Measurements from ENCODE around the gene B3GALNT2.
A peak's percentile ranks its signal among the peaks of the same experiment; 100 is the strongest.

The B3GALNT2 gene

DNA sequence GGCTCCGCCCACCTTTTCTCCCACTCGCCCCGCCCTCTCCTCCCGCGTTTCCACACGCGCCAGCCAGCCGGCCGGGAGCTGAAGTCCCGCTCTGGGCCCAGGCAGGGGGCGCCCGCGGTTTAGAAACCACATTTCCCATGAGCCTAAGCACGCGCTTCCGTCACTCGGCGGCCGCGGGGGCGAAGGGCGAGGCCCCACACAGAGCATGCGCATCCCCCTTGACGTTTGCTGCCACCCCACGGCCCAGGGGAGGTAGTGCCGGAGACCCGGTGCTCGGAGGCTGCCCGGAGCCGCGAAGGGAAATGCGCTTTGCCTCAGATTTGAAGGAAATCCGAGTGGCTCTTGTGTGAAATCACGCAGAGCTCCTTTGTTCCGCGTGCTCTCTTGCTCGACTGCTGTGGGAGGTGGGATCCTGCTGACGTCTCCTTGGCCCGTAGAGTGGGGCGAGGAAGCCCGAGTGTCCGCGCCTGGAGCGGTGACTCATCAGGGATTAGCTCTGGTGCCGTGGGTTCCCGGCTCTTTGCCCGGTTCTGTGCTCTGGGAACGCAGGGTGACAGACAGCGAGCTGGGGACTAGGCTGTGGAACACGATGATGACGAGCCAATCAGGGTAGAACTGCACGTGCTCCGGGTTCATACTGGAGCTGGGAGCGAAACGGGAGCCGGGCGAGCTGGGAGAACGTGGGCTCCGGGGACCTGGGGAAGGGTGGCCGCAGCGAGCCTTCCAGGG is 406 bp upstream of the B3GALNT2 start:
- H3K27ac ChIP-seq (ENCODE audit: low read length), result peak overlapping the region; percentile 89
- H3K9me3 ChIP-seq (replicated peaks; ENCODE audit: insufficient read depth, low read length), result no peaks in the 10 kb centered on the region
- peaks cover 40% of the 10 kb centered on the region for H3K79me2 ChIP-seq (ENCODE audit: low read length)
- DNase-seq, result peak; percentile 100
- H3F3A ChIP-seq (ENCODE audit: insufficient read depth, low read length), result peaks cover 30% of the 10 kb centered on the region
- peak overlapping the region; percentile 63 for H3K4me2 ChIP-seq (ENCODE audit: low read depth, low read length)
- peaks cover 3% of the 10 kb centered on the region; the same call in 1 of the 2 replicates for H4K20me1 ChIP-seq (ENCODE audit: insufficient read depth, low read length)
- H3K36me3 ChIP-seq (replicated peaks; ENCODE audit: insufficient read depth, low read length), result no peaks in the 10 kb centered on the region
- peak overlapping the region; percentile 87 for H3K9ac ChIP-seq (ENCODE audit: low read length)
- H2AFZ ChIP-seq (ENCODE audit: low read length), result peak overlapping the region; percentile 68
- H3K4me3 ChIP-seq (ENCODE audit: low read length), result peak overlapping the region; percentile 77
- no peaks in the 10 kb centered on the region for H3K9me2 ChIP-seq (replicated peaks; ENCODE audit: insufficient read depth, low read length)
- H3K4me1 ChIP-seq (ENCODE audit: low read length), result peaks cover 17% of the 10 kb centered on the region
- TF ChIP-seq, protein P1, sequence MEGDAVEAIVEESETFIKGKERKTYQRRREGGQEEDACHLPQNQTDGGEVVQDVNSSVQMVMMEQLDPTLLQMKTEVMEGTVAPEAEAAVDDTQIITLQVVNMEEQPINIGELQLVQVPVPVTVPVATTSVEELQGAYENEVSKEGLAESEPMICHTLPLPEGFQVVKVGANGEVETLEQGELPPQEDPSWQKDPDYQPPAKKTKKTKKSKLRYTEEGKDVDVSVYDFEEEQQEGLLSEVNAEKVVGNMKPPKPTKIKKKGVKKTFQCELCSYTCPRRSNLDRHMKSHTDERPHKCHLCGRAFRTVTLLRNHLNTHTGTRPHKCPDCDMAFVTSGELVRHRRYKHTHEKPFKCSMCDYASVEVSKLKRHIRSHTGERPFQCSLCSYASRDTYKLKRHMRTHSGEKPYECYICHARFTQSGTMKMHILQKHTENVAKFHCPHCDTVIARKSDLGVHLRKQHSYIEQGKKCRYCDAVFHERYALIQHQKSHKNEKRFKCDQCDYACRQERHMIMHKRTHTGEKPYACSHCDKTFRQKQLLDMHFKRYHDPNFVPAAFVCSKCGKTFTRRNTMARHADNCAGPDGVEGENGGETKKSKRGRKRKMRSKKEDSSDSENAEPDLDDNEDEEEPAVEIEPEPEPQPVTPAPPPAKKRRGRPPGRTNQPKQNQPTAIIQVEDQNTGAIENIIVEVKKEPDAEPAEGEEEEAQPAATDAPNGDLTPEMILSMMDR (IDR thresholded peaks at IDR 0.05; ENCODE audit: low read length), result peak; percentile 95
- TF ChIP-seq EZH2phosphoT487 (IDR thresholded peaks at IDR 0.05; ENCODE audit: low read length), result no peak
- no peaks in the 10 kb centered on the region for H3K27me3 ChIP-seq (replicated peaks; ENCODE audit: insufficient read depth, low read length)

DNA sequence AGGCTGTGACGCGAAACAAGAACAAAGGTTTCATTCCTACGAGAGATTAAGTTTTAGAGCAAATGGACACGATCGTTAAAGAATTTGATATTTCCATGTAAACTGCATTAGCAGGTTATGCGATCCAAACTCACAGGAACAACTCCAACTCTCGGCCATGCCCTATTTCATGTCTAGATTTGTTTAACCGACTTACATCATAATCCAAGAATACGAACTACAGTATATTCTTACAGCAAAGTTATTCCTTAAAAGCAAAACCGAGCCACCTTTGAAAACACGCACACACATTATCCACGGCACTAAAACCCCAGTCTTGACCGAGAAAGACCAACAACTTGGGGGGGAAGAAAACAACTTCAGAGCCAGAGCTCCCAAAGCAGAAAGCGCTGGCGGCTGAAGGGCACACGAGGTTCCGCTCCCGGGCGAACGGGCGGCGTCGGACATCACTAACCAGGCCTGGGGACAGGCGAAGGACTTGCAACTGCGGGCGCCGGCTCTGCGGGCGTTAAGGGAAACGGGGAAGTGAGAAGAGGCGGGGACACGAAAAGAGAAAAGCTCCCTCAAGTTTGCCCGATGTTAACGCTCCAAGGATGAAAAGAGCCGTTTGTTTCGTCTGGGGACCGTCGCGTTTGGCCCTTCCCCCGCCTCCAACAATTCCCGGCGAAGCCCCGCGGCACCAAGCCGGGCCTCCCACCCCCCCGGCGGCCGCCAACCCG is 690 bp downstream of the B3GALNT2 start:
- Histone ChIP-seq H3K4me3 (ENCODE audit: low read length) (peak overlapping the region; percentile 62), H3K36me3 (replicated peaks; ENCODE audit: insufficient read depth, low read length) (no peaks in the 10 kb centered on the region), H3K4me2 (ENCODE audit: low read depth, low read length) (peak overlapping the region; percentile 75), H3F3A (ENCODE audit: insufficient read depth, low read length) (peaks cover 30% of the 10 kb centered on the region), H3K9me3 (replicated peaks; ENCODE audit: insufficient read depth, low read length) (no peaks in the 10 kb centered on the region), H4K20me1 (ENCODE audit: insufficient read depth, low read length) (peaks cover 7% of the 10 kb centered on the region), H3K9me2 (replicated peaks; ENCODE audit: insufficient read depth, low read length) (no peaks in the 10 kb centered on the region), H3K27me3 (replicated peaks; ENCODE audit: insufficient read depth, low read length) (no peaks in the 10 kb centered on the region), H3K9ac (ENCODE audit: low read length) (peak overlapping the region; percentile 52), H2AFZ (ENCODE audit: low read length) (peak overlapping the region; percentile 48), H3K79me2 (ENCODE audit: low read length) (peaks cover 51% of the 10 kb centered on the region), H3K27ac (ENCODE audit: low read length) (peak overlapping the region; percentile 89), H3K4me1 (ENCODE audit: low read length) (peaks cover 17% of the 10 kb centered on the region)
- peak; percentile 69 for DNase-seq
- TF ChIP-seq EZH2phosphoT487 (IDR thresholded peaks at IDR 0.05; ENCODE audit: low read length) (no peak), EZH2 (optimal IDR thresholded peaks at IDR 0.05; ENCODE audit: low read depth, low read length) (no peak)
- TF ChIP-seq, protein P1 (IDR thresholded peaks at IDR 0.05; ENCODE audit: low read length), result no peak

DNA sequence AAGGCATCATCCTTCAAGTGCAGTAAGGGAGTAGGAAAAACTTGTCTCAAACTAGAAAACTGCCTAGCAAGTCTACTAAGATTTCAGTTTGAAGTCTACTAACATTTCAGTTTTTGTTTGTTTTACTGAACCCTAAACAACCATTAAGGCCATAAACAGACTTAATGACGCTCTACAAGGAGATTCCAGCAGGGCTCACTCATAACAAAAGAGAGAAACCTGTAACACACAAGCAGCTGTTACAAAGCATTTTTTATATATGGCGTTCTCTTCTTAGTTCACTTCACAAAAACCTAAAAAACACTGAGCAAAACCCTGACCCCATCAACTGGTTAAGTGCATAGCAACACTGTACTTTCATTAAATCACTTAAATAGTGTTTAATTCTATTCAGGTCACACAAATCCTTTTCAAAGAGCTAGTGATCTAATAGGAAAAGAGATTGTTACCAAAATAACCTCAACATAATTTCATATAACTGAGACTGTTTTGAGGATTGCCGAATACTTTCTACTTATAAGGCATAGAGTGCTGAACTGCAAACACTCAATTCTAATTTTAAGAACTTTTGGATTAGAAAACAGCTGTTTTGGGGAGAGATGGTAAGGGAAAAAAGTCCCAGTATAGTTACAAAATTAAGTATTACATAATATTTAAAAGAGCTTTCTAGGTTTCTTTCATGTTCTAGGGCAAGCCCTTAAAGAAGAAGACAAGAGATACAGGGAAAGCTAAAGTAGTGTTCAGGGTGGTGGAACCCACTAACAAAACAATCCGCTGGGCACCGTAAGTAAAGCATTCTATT is 1.4 kb downstream of the B3GALNT2 start:
- Histone ChIP-seq H3K4me1 (ENCODE audit: low read length) (peaks cover 17% of the 10 kb centered on the region), H3K9me2 (replicated peaks; ENCODE audit: insufficient read depth, low read length) (no peaks in the 10 kb centered on the region), H3K9me3 (replicated peaks; ENCODE audit: insufficient read depth, low read length) (no peaks in the 10 kb centered on the region), H3F3A (ENCODE audit: insufficient read depth, low read length) (peaks cover 30% of the 10 kb centered on the region), H3K27ac (ENCODE audit: low read length) (peak overlapping the region; percentile 89; the same call in 1 of the 2 replicates), H3K36me3 (replicated peaks; ENCODE audit: insufficient read depth, low read length) (no peaks in the 10 kb centered on the region), H3K9ac (ENCODE audit: low read length) (peak overlapping the region; percentile 52), H2AFZ (ENCODE audit: low read length) (peak overlapping the region; percentile 48), H4K20me1 (ENCODE audit: insufficient read depth, low read length) (peaks cover 7% of the 10 kb centered on the region), H3K27me3 (replicated peaks; ENCODE audit: insufficient read depth, low read length) (no peaks in the 10 kb centered on the region), H3K4me2 (ENCODE audit: low read depth, low read length) (peak overlapping the region; percentile 75), H3K79me2 (ENCODE audit: low read length) (peaks cover 58% of the 10 kb centered on the region), H3K4me3 (ENCODE audit: low read length) (peak overlapping the region; percentile 62)
- TF ChIP-seq, protein P1 (IDR thresholded peaks at IDR 0.05; ENCODE audit: low read length), result no peak
- TF ChIP-seq EZH2 (optimal IDR thresholded peaks at IDR 0.05; ENCODE audit: low read depth, low read length) (no peak), EZH2phosphoT487 (IDR thresholded peaks at IDR 0.05; ENCODE audit: low read length) (no peak)
- DNase-seq, result peak; percentile 21
